Suprapubic skin (tissue), 4 donors: ENCODE measurements around the gene FBXO38.

Experiments used
- EP300 ChIP-seq: sonication (generic); formaldehyde crosslinking; IDR thresholded peaks from one replicate; pipeline ENCODE4 v1.6.1; 2017; ENCODE audit warnings: antibody characterized with exemption
- POLR2A ChIP-seq, 2 donors: fragments of 450-650 bp; IDR thresholded peaks; one replicate each; pipeline ENCODE4 v1.6.1; 2017; ENCODE audit warnings: antibody characterized with exemption in 2 of 2, mild to moderate bottlenecking in 2 of 2, moderate library complexity in 2 of 2
- POLR2AphosphoS5 ChIP-seq, 3 donors: sonication (generic); formaldehyde crosslinking; IDR thresholded peaks; one replicate each; pipeline ENCODE4 v1.6.1; 2017; ENCODE audit warnings: antibody characterized with exemption in 3 of 3
- TF ChIP-seq, protein P1 (sequence below), 2 donors: fragments of 200-600 bp in 1 of 2; fragments of 450-650 bp in 1 of 2; sonication (generic) in 1 of 2; IDR thresholded peaks; one replicate each; pipeline ENCODE4 v1.5.1; 2016 to 2019; ENCODE audit warnings: antibody characterized with exemption in 2 of 2, mild to moderate bottlenecking in 1 of 2, moderate library complexity in 1 of 2

DNA sequence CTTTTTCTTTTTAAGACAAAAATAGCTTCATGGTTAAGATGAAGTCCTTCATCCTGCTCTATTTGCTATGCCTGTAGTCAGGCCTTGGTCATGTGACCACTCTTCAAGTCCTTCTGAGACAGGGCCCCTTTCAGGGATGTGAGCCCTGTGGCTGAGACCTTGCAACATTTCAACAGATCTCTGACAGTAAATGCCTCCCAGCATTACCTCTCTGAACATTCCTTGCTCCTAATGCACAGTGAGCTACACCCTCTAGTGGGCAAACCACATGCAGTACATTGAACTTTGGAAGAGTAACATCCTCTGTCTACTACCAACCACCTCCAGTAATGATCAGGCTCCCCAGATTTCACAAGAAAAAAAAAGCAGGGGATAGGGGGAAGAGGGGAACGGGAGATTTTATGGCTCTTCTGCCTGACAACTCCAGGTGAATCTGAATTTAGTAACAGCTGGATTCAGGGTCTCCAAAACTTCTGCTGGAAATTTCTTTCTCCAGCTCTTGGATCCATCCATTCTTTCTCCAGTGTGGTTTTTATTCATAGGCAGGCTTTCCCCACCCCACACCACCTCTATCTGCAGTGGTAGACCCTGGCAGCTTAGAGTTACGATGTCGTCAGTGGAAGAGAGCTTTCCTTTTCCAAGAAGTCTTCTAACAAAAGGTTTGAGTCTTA lies 8.9 kb upstream of the FBXO38 start:
- TF ChIP-seq, protein P1, sequence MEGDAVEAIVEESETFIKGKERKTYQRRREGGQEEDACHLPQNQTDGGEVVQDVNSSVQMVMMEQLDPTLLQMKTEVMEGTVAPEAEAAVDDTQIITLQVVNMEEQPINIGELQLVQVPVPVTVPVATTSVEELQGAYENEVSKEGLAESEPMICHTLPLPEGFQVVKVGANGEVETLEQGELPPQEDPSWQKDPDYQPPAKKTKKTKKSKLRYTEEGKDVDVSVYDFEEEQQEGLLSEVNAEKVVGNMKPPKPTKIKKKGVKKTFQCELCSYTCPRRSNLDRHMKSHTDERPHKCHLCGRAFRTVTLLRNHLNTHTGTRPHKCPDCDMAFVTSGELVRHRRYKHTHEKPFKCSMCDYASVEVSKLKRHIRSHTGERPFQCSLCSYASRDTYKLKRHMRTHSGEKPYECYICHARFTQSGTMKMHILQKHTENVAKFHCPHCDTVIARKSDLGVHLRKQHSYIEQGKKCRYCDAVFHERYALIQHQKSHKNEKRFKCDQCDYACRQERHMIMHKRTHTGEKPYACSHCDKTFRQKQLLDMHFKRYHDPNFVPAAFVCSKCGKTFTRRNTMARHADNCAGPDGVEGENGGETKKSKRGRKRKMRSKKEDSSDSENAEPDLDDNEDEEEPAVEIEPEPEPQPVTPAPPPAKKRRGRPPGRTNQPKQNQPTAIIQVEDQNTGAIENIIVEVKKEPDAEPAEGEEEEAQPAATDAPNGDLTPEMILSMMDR (IDR thresholded peaks at IDR 0.05): peak in 1 of 2 donors; percentile 62
- TF ChIP-seq POLR2A (IDR thresholded peaks at IDR 0.05) (no peak), POLR2AphosphoS5 (IDR thresholded peaks at IDR 0.05) (no peak), EP300 (no peak)
